Endometrial microvascular endothelial cells (primary cell): ENCODE data around the gene CXorf38. TPM values are rescaled to one million over a fixed set of nuclear protein-coding genes. Genes with fewer than 3 reads are reported as not detected.

Source experiments
- in situ Hi-C: cut with HindIII; loops from 2 replicates; pipeline ENCODE4 v1.10.0; 2017; ENCODE audit warnings: low sequenced_read_pairs, low pct_unique_long_range_greater_than_20kb; ENCODE audit errors: inconsistent ontology term
- total RNA-seq: library from RNA; depleted of rRNA; stranded (reverse); fragments of >200 nt; gene quantifications from one replicate; pipeline ENCODE4 v1.2.3, GENCODE V29; 2015; ENCODE audit errors: inconsistent ontology term

Gene CXorf38
- total RNA-seq, 1 donor from 2014 or later = 15.6 TPM

DNA sequence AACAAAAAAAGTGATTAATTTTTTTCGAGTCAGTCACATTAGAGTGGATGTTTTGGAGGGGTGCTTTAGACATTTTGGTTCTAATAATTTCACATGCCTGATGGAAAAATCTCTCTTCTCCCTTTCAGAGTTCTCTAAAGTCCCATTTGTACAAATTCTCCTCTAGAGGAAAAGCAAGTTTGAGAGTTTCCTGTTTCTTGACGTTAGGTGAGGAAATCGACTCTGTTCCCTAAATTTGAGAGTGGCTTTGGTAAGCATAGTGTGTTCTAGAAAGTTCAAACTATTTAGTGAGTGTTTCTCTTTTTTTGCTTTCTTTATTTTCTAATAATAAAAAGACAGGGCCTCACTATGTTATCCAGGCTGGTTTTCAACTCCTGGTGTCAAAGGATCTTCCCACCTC lies 68.2 kb downstream of the CXorf38 start:
- in situ Hi-C loops = no loop called here

DNA sequence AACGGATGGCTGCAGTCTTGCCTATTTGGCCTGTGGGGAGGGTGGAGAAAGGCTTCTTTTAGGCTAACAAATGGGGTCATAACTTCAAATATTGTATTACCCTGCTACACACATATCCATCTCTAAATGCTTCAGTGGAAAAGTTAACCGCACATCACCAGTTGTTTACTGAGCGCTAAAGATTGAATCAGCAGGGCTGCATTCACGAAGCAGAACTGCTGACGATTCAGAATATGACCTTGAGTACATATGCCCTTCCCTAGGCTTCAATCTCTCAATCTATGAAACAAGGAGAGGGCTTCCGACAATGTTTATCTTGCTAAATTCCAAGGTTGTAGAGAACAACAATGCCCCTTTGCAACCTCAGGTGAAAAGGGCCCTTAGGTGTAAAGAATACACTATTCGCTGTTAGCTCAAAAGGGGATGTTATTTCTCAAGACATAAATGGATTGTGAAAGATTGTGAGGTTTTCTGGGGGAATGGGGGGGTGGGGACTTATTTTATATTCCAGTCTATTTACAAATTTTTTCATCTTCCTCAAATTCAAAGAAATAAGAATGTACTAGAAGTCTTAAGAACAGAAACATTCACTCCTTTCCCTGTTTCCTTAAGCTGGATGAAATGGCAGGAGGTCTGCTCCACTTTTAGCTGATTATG lies 69.2 kb downstream of the CXorf38 start:
- in situ Hi-C loops = no loop called here

Other genes with a start within 250 kb of the CXorf38 start
- 118 TPM for gene ATP6AP2, start 66.6 kb downstream of the CXorf38 start, total RNA-seq
- not detected for gene MPC1L, start 24.1 kb downstream of the CXorf38 start, total RNA-seq
- 37.3 TPM for gene MED14, start 88.0 kb upstream of the CXorf38 start, total RNA-seq